Measurements from ENCODE around the gene HDAC4.

Gene HDAC4

DNA sequence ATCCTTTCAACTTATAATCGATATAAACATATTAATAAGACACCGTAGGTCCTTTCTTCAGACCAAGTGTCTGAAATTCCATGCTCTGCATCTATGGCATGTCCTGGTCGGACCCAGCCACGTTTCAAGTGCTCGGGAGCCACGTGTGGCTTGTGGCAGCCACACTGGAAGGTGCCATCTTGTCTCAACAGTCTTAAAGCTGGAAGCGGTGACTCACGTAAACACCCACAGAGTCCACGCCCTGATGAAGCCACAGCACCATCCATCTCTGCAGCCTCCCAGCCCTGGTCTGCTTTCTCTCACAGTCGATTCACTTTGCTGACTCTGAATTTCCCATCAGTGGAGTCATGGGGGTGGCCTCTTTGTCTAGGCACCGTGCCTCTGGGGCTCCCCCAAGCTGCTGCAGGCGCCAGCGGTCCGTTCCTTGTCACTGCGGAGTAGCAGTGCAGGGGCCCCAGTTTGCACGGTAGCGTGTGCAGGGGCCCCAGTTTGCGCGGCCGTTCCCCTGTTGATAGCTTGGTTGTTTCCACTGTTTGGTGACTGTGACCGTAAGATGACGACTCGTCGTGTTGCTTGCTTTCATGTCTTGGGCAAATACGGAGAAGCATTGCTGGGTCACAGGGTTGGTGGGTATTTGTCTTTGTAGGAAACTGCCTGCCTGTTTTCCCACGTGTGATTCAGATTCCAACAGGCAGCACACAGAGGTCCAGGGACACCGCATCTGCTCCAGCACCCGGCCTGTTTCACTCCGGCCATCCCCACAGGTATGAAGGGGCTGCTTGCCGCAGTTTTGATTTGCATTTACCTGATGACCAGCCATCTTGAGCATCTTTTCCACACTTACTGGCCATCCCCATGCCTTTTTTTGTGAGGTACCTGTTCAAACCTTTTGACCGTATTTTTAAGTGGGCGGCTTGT, 240.3 kb downstream of the HDAC4 start:
- DNase-seq (ENCODE audit: low read depth), result no peak
- H3K4me3 ChIP-seq (ENCODE audit: low read depth, low read length), result no peak overlapping the region

GRCh38 chr2:239159476-239159911, 241.3 kb downstream of the HDAC4 start:
- no peak overlapping the region for H3K4me3 ChIP-seq (ENCODE audit: low read depth, low read length)
- no peak for DNase-seq (ENCODE audit: low read depth)

DNA sequence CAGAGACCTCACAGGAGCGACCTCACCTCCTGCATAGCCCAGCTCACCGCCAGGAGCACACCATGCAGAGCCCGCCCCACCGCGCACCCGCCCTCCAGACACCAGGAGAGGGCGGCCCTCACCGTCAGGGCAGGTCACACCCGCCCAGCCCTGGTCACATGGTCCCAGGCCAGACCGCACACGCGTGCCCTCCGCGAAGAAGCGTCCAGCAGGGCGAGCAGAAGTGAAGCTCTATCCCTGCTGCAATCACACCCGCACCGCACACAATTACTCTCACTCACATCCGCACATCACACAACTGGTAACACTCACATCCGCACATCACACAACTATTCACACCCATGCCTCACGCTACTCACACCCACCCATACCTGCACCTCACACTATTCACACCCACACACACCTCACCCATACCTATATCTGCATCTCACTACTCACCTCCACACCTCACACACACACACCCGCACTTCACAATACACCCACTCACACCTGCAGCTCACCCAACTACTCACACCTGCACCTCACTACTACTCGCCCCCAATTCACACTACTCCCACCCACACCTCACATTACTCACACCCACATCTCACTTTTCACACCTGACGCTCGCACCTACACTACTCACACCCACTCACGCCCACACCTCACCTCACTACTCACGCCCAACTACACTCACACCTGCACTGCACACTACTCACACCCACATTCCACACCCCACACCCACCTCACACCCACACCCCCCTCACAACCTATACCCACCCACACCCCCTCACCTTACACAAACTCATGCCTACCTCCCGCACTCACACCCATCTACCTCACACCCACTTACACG, 242.0 kb downstream of the HDAC4 start:
- no peak for DNase-seq (ENCODE audit: low read depth)
- H3K4me3 ChIP-seq (ENCODE audit: low read depth, low read length), result no peak overlapping the region

GRCh38 chr2:239157771-239158170, 243.0 kb downstream of the HDAC4 start:
- no peak for DNase-seq (ENCODE audit: low read depth)
- no peak overlapping the region for H3K4me3 ChIP-seq (ENCODE audit: low read depth, low read length)

DNA sequence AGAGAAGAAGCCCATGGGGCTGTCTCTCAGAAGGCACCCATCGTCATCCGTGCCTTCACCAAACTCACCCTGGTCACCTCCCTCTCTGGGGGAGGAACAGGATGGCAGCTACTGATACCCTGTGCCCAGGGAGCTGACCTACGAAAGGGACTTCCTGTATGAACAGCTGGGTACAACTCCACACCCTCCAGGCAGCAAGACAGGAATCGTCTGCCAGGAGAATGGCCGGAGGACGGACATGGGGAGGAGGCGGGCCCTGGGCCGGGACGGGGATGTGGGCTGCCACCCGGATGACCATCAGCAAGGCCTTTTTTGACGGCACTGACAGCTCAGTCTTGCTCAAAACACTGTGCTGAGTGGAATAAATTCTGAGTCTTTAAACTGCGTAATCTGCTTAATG, 243.6 kb downstream of the HDAC4 start:
- DNase-seq (ENCODE audit: low read depth), result no peak
- no peak overlapping the region for H3K4me3 ChIP-seq (ENCODE audit: low read depth, low read length)

DNA sequence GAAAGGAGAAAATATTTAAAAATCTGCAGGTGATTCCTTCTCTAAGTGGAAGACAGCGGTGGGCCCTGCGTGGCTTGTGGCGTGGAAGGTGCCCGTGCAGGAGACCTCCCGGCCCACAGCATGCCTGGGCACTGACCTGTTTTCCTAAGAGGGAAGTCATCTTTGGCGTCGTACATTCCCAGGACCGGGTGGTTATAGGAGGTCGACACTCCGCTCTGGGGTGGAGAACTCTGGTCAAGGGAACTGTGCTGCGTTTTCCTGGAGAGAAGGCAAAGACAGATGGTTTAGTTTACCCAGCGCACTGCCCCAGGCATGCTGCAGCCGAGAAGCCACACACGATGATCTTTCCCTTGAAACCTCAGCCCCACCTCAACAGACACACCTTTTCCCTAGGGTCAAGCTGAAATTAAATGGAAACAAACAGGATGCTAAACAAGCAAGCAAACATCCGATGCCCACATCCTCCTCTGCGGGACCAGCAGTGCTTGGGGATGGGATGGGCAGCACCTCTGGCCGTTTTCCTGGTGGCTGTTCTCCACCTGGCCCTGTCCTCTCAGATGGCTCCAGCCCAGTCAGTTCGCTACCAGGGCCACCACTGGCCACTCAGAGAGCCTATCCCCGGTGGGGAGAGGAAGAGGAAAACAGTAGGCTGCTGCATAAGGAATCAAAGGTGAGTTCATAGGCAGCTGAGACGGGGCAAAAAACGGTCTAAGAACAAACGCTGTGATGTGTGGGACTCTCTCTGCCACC, 244.1 kb downstream of the HDAC4 start:
- DNase-seq (ENCODE audit: low read depth), result no peak
- H3K4me3 ChIP-seq (ENCODE audit: low read depth, low read length), result no peak overlapping the region

GRCh38 chr2:239155806-239156480, 244.9 kb downstream of the HDAC4 start:
- no peak overlapping the region for H3K4me3 ChIP-seq (ENCODE audit: low read depth, low read length)
- no peak for DNase-seq (ENCODE audit: low read depth)

- no peak overlapping the region for H3K4me3 ChIP-seq (ENCODE audit: low read depth, low read length)
- no peak for DNase-seq (ENCODE audit: low read depth)
These were observed 245.6 kb downstream of the HDAC4 start for GRCh38 chr2:239154971-239155805.

GRCh38 chr2:239153806-239154591, 246.8 kb downstream of the HDAC4 start:
- no peak for DNase-seq (ENCODE audit: low read depth)

GRCh38 chr2:239152916-239153305, 247.9 kb downstream of the HDAC4 start:
- no peak overlapping the region for H3K4me3 ChIP-seq (ENCODE audit: low read depth, low read length)
- no peak for DNase-seq (ENCODE audit: low read depth)

More at GRCh38 chr2:239153806-239154591, 246.8 kb downstream of the HDAC4 start:
- no peak overlapping the region for H3K4me3 ChIP-seq (ENCODE audit: low read depth, low read length)

- DNase-seq (ENCODE audit: low read depth), result no peak
These were observed 248.4 kb downstream of the HDAC4 start for GRCh38 chr2:239152239-239152915.

GRCh38 chr2:239151201-239152131, 249.4 kb downstream of the HDAC4 start:
- no peak overlapping the region for H3K4me3 ChIP-seq (ENCODE audit: low read depth, low read length)
- DNase-seq (ENCODE audit: low read depth), result no peak

More at GRCh38 chr2:239152239-239152915, 248.4 kb downstream of the HDAC4 start:
- H3K4me3 ChIP-seq (ENCODE audit: low read depth, low read length), result no peak overlapping the region

DNA sequence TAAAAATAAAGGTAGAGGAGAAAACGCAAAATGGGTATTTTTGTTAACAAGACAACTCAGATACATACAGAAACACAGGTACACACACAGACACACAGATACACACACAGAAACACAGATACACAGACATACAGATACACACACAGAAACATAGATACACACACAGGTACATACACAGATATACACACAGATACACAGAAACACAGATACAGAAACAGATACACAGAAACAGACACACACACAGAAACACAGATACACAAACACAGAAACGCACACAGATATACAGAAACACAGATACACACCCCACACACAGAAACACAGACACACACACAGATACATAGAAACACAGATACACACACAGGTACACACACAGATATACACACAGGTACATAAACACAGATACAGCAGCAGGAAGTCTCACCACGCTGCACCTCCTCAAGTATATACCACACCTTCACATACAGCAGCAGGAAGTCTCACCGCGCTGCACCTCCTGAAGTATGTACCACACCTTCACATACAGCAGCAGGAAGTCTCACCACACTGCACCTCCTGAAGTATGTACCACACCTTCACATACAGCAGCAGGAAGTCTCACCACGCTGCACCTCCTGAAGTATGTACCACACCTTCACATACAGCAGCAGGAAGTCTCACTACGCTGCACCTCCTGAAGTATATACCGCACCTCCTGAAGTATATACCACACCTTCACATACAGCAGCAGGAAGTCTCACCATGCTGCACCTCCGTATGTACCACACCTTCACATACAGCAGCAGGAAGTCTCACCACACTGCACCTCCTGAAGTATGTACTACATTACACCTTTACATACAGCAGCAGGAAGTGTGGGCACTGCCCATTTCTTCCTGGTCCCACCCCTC, 250.5 kb downstream of the HDAC4 start:
- H3K4me3 ChIP-seq (ENCODE audit: low read depth, low read length), result no peak overlapping the region
- DNase-seq (ENCODE audit: low read depth), result no peak

- no peak overlapping the region for H3K4me3 ChIP-seq (ENCODE audit: low read depth, low read length)
- DNase-seq (ENCODE audit: low read depth), result no peak
These were observed 251.3 kb downstream of the HDAC4 start for GRCh38 chr2:239149501-239149900.

Data from skeletal muscle cell (primary cell).